GM21423 (cell line): ENCODE measurements around the gene IRAK1.

Source experiments
- ATAC-seq: cut with Tn5 transposase; IDR thresholded peaks from one replicate; pipeline ENCODE4 v1.9.1; 2021; ENCODE audit warnings: mild to moderate bottlenecking, moderate library complexity; ENCODE audit not compliant: unreplicated experiment

IRAK1 gene

DNA sequence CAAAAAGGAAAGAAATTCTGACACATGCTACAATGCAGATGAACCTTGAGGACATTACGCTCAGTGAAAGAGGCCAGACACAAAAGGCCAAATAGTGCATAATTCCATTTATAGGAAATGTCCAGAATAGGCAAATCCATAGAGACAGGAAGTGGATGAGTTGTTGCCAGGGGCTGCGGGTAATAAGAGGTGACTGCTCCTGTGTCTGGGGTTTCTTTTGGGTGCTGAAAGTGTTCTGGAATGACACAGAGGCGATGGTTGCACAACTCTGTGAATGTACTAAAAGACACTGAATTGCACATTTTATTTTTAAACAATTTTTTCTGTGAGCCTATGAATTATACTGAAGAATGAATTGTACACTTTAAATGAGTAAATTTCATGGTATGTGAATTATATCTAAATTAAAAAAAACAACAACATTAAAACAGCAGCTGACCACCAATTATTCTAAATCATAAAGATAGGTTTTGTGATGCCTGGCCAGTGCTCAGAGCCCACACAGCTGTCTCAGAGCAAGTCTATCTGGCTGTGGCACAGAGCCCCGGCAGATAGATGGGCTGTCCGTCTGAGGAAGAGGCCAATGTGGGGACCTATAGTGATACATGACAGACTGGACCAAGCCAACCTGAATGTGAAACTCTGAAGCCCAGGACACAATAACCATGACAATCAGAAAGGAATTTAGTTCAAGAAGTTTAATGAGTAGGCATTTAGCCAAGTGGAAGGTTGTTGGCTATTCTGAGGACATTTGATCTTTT, 23.5 kb upstream of the IRAK1 start:
- no peak for ATAC-seq

DNA sequence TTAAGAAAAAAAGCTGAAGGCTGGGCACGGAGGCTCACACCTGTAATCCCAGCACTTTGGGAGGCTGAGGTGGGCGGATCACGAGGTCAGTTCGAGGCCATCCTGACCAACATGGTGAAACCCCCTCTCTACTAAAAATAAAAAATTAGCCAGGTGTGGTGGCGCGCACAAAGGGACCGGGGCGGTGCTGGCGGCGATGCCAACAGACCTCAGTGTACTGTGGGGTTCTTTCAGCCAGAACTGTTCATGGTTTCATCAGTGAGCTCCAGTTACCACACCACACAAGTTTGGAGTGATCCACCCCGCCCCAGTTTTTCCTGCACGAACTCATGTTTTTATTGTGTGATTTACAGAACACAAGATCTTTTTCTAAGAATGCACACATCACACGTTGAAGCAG, 21.2 kb upstream of the IRAK1 start:
- ATAC-seq: no peak

- no peak for ATAC-seq
These were observed 20.6 kb upstream of the IRAK1 start for GRCh38 chrX:154040307-154040756.

DNA sequence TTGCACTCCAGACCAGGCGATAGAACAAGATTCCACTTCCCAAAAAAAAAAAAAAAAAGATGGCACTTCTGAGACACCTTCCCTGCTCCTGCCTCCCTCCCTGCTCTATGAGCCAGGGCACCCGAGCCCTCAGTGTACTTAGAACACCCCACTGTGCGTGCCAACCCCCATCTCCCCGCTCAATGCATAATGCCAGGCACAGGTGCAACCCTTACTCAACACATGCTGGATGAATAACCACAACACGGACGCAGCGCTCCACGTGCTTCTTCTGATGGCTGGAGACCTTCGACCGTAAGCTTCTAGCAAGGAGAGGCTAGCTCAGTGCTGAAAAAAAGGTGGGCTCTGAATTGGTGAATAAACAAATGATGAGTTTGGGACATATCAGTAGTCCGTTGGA, 19.9 kb upstream of the IRAK1 start:
- ATAC-seq: no peak

DNA sequence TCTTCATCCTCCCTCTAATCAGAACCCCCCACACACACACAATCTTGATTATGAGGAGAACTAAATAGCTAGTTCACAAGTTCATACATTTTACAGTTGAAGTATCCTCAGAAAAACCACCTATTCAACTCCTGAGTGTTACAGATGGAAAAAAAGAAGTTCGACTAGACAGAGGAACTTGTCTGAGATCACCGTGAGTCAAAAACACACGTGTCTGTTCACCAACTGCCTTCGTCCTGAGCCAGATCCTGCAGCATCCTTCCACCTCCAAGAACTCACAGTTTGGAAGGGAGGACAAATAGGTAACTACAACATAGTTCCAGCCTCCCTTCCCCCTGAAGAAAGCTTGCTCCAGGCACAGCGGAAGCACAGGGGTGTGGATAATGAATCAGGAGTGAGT, 19.0 kb upstream of the IRAK1 start:
- no peak for ATAC-seq

DNA sequence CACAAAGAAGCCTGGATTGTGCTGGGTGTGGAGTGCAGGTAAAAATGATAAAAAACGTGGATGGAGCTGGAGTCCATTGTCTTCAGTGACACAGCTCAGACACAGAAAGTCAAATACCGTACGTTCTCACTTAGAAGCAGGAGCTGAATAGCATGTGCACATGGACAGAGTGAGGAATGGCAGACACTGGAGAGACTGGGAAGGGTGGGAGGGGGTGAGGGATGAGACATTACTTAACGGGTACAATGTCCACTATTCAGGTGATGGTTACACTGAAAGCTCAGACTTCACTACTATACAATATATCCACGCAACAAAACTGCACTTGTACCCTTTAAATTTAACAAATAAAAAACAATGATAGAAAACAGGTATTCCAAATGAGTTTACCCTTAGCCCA, 18.1 kb upstream of the IRAK1 start:
- no peak for ATAC-seq

GRCh38 chrX:154036513-154036912, 16.8 kb upstream of the IRAK1 start:
- no peak for ATAC-seq

DNA sequence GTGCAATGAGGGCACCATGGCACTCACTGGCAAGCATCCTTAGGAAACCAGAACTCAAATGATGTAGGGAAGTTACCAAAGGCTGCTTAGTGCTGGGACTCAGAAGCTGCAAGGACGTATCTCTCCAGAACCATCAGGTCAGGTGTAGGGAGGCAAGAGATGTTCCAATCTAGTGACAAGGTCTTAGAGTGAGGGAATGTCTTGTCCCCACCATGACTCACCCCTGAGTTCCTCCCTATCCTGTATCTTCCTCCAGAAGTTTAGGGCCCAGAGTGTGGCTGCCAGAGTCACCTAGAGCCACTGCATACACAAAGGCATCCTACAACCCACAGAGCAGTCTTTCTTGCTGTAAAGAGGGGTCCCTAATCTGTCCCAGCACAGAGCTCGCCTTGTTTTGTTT, 14.1 kb upstream of the IRAK1 start:
- no peak for ATAC-seq

DNA sequence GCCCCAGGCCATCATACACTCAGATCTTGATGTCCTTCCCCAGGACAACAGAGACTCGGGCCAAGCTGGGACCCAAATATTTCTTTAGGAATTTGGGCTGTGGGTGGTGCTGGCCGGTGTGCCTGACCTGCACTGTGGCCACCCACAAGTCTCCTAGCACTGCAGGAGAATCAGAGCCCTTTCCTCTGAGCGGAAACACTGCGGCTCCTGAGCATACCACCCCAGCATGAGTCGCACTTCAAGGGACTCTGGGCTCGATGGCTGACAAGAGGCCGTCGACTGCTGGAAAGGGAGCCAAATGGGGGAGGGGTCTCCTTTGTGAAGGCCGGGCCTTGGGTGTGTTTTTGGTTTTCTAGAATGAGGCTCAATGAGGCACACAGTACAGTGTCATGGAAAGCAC, 13.0 kb upstream of the IRAK1 start:
- ATAC-seq: no peak

DNA sequence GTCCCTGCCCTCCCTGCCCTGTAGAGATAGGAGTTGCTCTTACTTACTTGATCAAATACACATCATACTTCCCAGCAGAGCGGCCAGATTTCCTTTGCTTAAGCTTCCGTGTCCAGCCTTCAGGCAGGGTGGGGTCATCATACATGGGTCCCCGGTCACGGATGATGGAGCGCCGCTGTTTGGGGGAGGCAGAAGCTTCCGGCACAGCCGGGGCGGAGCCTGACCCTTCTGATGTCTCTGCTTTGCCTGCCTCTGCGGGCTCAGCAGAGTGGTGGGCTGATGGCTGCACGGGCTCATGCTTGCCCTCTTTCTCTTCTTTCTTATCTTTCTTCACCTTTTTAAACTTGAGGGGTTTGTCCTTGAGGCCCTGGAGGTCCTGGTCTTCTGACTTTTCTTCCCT, 12.5 kb upstream of the IRAK1 start:
- ATAC-seq: no peak

DNA sequence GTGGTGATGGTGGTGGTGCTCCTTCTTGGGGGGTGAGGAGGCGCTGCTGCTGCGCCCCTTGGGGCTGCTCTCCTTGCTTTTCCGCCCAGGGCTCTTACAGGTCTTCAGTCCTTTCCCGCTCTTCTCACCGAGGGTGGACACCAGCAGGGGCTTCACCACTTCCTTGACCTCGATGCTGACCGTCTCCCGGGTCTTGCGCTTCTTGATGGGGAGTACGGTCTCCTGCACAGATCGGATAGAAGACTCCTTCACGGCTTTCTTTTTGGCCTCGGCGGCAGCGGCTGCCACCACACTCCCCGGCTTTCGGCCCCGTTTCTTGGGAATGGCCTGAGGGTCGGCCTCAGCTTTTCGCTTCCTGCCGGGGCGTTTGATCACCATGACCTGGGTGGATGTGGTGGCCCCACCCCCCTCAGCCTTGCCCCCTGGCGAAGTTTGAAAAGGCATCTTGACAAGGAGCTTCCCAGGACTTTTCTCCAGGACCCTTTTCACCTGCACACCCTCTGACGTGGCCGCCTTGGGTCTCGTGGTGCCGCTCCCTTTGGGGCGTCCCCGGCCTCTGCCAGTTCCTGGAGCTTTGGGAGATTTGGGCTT, 11.1 kb upstream of the IRAK1 start:
- no peak for ATAC-seq

- ATAC-seq: no peak
These were observed 10.6 kb upstream of the IRAK1 start for GRCh38 chrX:154030266-154030665.

DNA sequence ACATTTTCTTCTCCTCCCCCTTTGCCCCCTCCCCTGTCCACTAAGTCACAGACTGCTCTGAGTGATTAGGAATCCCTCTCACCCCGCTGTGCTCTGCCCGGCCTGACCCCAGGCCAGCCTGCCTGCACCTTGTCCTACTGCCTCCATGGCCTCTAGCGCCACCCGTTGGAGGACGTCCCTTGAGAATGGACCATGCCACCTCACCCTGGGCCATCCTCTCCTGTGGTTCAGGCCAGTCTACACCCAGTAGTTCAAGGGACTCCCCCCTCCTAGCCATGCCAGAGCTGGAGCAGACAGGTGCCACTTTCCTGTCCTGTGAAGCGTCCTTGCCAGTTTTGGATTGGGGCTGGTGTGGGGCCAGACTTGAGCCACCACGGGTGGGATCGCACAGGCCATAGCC, 9.7 kb upstream of the IRAK1 start:
- ATAC-seq: no peak

DNA sequence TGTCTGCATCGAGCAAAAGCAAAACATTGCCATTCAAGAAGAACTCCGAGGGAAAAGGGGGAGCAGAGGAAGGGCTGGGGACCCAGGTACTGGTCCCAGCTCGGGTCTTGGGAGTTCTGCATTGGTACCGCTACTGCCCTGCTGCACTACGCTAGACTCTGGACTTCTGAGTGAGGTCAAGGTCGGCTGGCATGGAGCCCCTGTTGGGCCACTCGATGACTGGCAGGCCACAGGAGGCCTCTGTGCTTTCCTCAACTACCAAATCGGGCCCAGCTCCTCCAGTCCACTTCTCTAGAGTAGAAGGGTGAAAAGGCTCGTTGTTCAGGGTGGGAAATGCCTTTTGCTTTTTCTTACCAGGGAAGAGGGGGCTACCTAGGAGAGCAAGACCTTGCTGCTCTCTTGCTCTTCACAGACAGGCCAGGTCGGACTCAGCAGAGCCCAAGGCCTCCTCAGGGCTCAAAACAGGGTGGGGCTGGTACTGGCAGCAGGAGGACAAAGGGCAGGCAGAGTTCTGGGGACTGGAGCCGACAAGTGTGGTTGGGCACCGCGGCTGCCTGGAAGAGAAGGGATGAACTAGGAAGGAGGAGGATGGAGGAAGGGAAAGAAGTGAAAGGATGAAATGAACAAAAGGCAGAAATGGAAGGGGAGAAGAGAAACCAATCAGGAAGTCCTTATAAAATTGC, 8.9 kb upstream of the IRAK1 start:
- ATAC-seq: no peak

DNA sequence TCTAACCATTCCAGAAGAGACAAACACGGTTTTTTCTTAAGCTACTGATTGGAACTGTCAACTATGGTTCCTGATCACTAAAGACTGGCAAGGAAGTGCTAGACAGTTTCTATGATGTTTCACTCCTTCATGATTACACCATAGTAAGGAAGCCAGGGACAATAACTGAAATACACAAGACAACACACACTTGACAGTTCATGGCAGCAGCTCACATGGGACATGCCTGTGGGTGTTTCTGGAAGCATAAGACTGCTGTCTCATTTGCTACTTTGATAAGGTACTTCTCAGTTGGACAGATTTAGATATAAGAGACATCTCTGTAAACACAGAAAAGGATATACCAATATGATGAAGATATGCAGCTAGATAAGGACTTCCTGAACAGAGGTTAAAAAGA, 8.3 kb upstream of the IRAK1 start:
- no peak for ATAC-seq

- no peak for ATAC-seq
These were observed 7.3 kb upstream of the IRAK1 start for GRCh38 chrX:154027022-154027402.

DNA sequence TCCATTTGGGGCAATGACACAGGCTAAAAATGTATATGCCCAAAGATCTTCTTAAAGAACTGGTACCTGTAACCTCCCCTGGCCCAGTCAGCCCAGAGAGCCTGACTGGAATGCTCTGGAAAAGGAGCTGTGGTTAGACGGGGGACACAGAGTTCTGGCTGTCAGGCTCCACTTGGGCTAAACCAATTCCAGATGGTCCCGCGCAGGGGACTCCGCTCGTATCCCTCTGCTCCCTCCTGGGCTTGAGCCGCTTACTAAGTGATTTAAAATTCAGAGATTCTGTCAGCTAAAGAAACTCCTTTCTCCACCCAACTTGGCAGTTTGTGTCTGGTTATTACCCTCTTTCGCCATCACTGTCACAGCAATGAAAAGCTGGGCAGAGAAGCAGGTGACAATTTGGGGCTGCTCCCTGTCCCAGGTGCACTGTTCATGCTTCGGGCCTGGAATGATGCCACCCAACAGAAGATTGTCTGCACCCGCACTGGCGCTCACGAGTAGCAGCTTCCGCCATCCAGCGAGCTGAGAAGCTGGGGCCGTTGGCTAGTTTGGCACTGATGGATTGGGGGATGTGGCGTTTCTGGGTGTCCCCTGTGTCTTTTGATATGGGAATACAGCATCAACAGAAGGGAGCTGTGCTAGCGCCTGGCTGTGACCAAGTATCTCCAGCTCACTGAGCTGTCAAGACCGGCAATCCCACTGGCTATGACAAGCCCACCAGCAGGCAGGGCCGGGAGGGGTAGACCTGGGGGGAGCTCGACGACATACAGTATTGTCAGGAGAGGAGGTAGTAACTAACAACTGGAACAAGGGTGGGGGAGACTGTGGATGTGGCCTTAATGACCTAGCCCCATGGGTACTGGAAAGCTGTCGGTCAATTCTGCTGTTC, 6.7 kb upstream of the IRAK1 start:
- no peak for ATAC-seq

DNA sequence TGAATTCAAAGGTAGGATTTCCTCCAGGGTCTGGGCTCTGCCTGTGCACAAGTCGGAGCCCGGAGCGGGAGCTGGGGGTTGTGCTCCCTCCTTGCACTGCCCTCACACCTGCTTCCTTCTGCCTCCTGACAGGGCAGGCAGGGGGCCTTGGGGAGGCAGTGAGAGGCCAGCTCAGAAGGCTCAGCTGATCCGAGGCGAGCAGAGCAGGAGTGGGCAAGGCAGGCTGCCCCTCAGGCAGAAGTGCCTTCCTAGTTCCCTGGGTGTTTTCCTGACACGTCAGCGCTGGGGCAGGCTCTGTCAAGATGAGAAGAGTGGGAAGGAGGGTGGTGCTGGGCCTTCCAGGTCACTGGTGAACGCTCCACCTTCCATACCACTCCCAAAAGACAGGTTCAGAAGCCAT, 5.5 kb upstream of the IRAK1 start:
- no peak for ATAC-seq

DNA sequence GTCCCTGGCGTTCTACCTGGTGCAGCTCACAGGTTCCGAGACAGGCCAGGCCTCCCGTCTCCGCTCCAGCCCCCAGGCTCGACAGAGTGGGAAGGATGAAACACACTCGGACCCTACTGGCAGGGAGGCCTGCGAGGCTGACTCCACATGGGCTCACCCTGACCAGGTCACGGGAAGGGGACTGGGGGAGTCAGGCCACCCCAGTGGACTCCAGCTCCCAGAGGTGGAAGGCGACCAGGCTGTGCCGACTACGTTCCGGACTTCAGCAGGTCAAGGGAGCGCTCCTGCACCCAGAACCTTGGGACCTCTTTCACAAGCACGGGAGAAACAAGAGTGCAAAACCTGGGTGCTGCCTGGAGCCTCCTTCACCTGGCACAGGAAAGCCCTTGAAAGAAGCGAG, 4.6 kb upstream of the IRAK1 start:
- ATAC-seq: no peak

- ATAC-seq: no peak
These were observed 3.7 kb upstream of the IRAK1 start for GRCh38 chrX:154023276-154024000.

- no peak for ATAC-seq
These were observed 2.4 kb upstream of the IRAK1 start for GRCh38 chrX:154022108-154022507.
